Lung (tissue), 12 donors: ENCODE results near the gene PRKRA. TPM values are rescaled to one million over a fixed set of nuclear protein-coding genes. Genes with fewer than 3 reads are reported as not detected.

Experiments used
- ATAC-seq: fragments of 200-7000 bp; cut with Tn5 transposase; one replicate; pipeline ENCODE4 v1.9.1; 2020; ENCODE audit warnings: moderate number of reproducible peaks; ENCODE audit not compliant: insufficient read depth, low FRiP score
- DNase-seq, 3 donors: peaks; one replicate each; pipeline ENCODE4 v3.0.0-alpha.2; 2013 to 2017
- H3K27ac ChIP-seq, 2 donors: one replicate each; pipeline ENCODE4 v1.5.1; 2013; ENCODE audit warnings: mild to moderate bottlenecking in 2 of 2, moderate library complexity in 2 of 2, control low read depth in 1 of 2, inconsistent platforms in 1 of 2, low read depth in 1 of 2, low read length in 1 of 2
- H3K27me3 ChIP-seq, 3 donors: one replicate each; pipeline ENCODE4 v1.5.1; 2013; ENCODE audit warnings: low read length in 2 of 3; ENCODE audit not compliant: control insufficient read depth in 3 of 3, insufficient read depth in 3 of 3
- H3K36me3 ChIP-seq, 4 donors: one replicate each; pipeline ENCODE4 v1.5.1; 2013; ENCODE audit warnings: low read length in 4 of 4, mild to moderate bottlenecking in 1 of 4, moderate library complexity in 1 of 4; ENCODE audit not compliant: control insufficient read depth in 4 of 4, insufficient read depth in 4 of 4
- H3K4me1 ChIP-seq, 5 donors: one replicate each; pipeline ENCODE4 v1.5.1; 2013; ENCODE audit warnings: low read length in 5 of 5, mild to moderate bottlenecking in 2 of 5, moderate library complexity in 1 of 5; ENCODE audit not compliant: control insufficient read depth in 5 of 5, insufficient read depth in 5 of 5
- H3K4me3 ChIP-seq: one replicate; pipeline ENCODE4 v1.5.1; 2013; ENCODE audit warnings: mild to moderate bottlenecking, control low read depth, moderate library complexity
- H3K9ac ChIP-seq, 2 donors: one replicate each; pipeline ENCODE4 v1.5.1; 2013; ENCODE audit warnings: low read length in 2 of 2, control low read depth in 1 of 2; ENCODE audit not compliant: insufficient read depth in 1 of 2
- H3K9me3 ChIP-seq, 4 donors: one replicate each; pipeline ENCODE4 v1.5.1; 2013; ENCODE audit warnings: low read length in 3 of 4, mild to moderate bottlenecking in 1 of 4, moderate library complexity in 1 of 4; ENCODE audit not compliant: control insufficient read depth in 4 of 4, insufficient read depth in 3 of 4
- WGBS, 2 donors: extraction: QIAGEN DNeasy Blood & Tissue Kit; methylation state at CpG; one replicate each; pipeline ENCODE4 v1.1.7; 2013; 5-methylcytosine and 5-hydroxymethylcytosine counted together
- polyA plus RNA-seq, 2 donors: library from polyadenylated mRNA; stranded (reverse); fragments of 200-250 nt; gene quantifications; one replicate each; pipeline ENCODE4 v1.2.1, GENCODE V29; 2013
- total RNA-seq, 2 donors: library from RNA; depleted of rRNA in 1 of 2; stranded (reverse); fragments of >200 nt in 1 of 2; gene quantifications; one replicate each; pipeline ENCODE4 v1.2.1, GENCODE V29; 2014 to 2021
- TF ChIP-seq, protein P1 (sequence below): IDR thresholded peaks from 2 replicates; pipeline ENCODE4 v1.5.1; 2012; ENCODE audit warnings: mild to moderate bottlenecking; ENCODE audit errors: control extremely low read depth, extremely low read depth
- donor health status: control.
- donor health status: control.
- donor health status: Bipolar disorder and iron deficiency.
- donor health status: healthy.
- donor health status: DM: yes; HTN: yes; CAD: no.

The PRKRA gene
- total and polyA plus RNA-seq, 4 donors: 26.8 to 68.5 (median 43.7) TPM

DNA sequence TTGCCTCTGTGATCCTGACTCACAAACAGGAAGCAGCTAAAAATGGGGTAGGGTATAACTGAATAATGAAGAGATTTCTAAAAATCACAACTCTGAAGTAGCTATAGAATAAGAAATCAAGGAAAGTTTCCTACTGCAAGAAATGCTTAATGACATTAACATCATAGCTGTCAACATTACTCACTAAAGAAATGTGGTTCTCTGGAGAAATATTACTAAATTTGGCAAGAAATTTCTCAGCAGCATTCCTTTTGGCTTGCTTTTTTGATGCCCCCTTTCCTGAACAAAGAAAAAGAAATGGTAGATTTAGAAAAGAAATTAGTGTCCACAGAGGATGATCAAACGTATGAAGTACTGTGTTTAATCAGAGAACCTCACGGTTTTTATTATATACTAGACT, 9.5 kb downstream of the PRKRA start:
- Histone ChIP-seq H3K27ac (no peak overlapping the region), H3K36me3 (peaks cover 15 to 53% (median 29%) of the 10 kb centered on the region in 4 donors), H3K4me3 (no peak overlapping the region), H3K9me3 (no peaks in the 10 kb centered on the region), H3K9ac (no peak overlapping the region), H3K27me3 (no peaks in the 10 kb centered on the region), H3K4me1 (no peaks in the 10 kb centered on the region)
- TF ChIP-seq, protein P1, sequence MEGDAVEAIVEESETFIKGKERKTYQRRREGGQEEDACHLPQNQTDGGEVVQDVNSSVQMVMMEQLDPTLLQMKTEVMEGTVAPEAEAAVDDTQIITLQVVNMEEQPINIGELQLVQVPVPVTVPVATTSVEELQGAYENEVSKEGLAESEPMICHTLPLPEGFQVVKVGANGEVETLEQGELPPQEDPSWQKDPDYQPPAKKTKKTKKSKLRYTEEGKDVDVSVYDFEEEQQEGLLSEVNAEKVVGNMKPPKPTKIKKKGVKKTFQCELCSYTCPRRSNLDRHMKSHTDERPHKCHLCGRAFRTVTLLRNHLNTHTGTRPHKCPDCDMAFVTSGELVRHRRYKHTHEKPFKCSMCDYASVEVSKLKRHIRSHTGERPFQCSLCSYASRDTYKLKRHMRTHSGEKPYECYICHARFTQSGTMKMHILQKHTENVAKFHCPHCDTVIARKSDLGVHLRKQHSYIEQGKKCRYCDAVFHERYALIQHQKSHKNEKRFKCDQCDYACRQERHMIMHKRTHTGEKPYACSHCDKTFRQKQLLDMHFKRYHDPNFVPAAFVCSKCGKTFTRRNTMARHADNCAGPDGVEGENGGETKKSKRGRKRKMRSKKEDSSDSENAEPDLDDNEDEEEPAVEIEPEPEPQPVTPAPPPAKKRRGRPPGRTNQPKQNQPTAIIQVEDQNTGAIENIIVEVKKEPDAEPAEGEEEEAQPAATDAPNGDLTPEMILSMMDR: no peak
- WGBS, 2 donors: 92 to 96% methylated on average over 2 of the region's 2 CpGs
- ATAC-seq: no peak
- no peak for DNase-seq

DNA sequence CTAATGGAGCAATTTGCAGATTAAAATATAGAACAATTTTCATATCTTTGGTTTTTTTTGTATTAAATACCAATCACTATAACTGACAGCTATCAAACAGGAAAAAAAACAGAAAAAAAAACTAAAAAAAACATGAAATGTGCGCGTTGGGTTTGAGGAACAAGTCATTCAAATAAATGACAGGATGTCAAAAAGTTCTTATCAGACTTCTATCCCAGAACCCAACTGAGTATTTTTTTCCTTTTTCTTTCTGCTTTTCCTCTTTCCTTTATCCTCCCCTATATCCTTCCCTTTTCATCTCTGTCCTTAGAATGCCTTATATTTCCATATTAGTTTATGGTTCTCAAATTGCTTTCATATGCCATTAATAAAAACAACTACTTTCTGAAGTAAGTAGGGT, 14.3 kb downstream of the PRKRA start:
- 85 to 86% methylated on average over 2 of the region's 2 CpGs for WGBS, 2 donors
- DNase-seq (no peak), ATAC-seq (no peak)
- no peak overlapping the region for H3K9ac ChIP-seq
- no peak overlapping the region for H3K4me3 ChIP-seq
- peaks cover 16 to 62% (median 37%) of the 10 kb centered on the region in 4 donors for H3K36me3 ChIP-seq
- H3K27ac ChIP-seq: no peak overlapping the region
- no peaks in the 10 kb centered on the region for H3K9me3 ChIP-seq
- H3K4me1 ChIP-seq: peaks cover 0 to 3% (median 0%) of the 10 kb centered on the region in 5 donors
- TF ChIP-seq, protein P1: no peak
- no peaks in the 10 kb centered on the region for H3K27me3 ChIP-seq

DNA sequence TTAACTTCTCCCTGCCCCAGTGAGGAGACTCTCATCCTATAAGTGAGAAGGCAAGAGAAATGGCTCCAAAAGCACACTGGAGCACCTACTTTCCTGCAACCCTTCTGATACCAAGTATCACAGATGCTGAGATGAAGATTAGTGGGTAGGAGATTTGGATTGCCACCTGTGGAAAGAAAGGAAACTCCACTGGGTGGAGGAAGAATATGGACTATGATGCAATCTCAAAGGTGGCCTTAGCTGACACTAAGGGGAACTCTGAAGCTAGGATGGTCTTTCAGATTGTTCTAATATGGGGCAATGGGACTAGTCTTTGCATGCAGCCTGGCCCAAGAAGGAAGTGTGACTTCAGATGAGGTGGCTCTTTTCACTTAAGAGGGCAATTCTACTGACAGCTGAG, 21.6 kb downstream of the PRKRA start:
- Histone ChIP-seq H3K27ac (no peak overlapping the region), H3K4me1 (peaks cover 0 to 3% (median 0%) of the 10 kb centered on the region in 5 donors), H3K4me3 (no peak overlapping the region), H3K36me3 (peaks cover 19 to 31% (median 25%) of the 10 kb centered on the region in 4 donors), H3K9me3 (no peaks in the 10 kb centered on the region), H3K27me3 (no peaks in the 10 kb centered on the region), H3K9ac (no peak overlapping the region)
- DNase-seq (no peak), ATAC-seq (no peak)
- TF ChIP-seq, protein P1: no peak

DNA sequence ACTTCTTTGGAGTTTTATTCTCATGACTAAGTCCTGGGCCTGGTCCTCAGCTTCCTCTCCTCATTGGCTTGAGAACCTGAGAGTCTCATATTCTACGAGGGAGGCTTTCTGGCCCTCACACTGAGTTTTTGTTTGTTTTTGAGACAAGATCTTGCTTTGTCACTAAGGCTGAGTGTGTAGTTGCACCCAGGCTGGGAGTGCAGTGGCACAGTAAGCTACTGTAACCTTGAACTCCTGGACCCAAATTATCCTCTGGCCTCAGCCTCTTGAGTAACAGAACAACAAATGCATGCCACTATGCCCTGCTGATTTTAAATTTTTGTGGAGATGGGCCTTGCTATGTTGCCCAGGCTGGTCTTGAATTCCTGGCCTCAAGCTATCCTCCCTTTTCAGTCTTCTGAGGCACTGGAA, 22.6 kb downstream of the PRKRA start:
- WGBS, 2 donors: 84 to 95% methylated on average over 1 of the region's 1 CpG

More for the DNA sequence above, 22.6 kb downstream of the PRKRA start:
- Histone ChIP-seq H3K27me3 (no peaks in the 10 kb centered on the region), H3K9me3 (no peaks in the 10 kb centered on the region), H3K27ac (no peak overlapping the region), H3K4me1 (peaks cover 0 to 3% (median 0%) of the 10 kb centered on the region in 5 donors), H3K9ac (no peak overlapping the region), H3K36me3 (peaks cover 14 to 24% (median 19%) of the 10 kb centered on the region in 4 donors), H3K4me3 (no peak overlapping the region)
- DNase-seq: no peak
- TF ChIP-seq, protein P1: no peak
- ATAC-seq: no peak
